GM18502 (cell line): ENCODE measurements around the gene CYP26C1.

ENCODE experiments used
- ATAC-seq: cut with Tn5 transposase; IDR thresholded peaks from one replicate; pipeline ENCODE4 v1.9.1; 2021; ENCODE audit warnings: mild to moderate bottlenecking; ENCODE audit not compliant: unreplicated experiment, poor library complexity

The CYP26C1 gene

GRCh38 chr10:93063977-93064660, 3.5 kb downstream of the CYP26C1 start:
- no peak for ATAC-seq

- no peak for ATAC-seq
Observed at GRCh38 chr10:93064874-93065660, 4.5 kb downstream of the CYP26C1 start.

GRCh38 chr10:93065675-93066543, 5.3 kb downstream of the CYP26C1 start:
- ATAC-seq = no peak

GRCh38 chr10:93066544-93066913, 5.9 kb downstream of the CYP26C1 start:
- ATAC-seq = no peak

GRCh38 chr10:93067443-93068365, 7.1 kb downstream of the CYP26C1 start:
- ATAC-seq = no peak

GRCh38 chr10:93068411-93069244, 8.0 kb downstream of the CYP26C1 start:
- ATAC-seq = no peak

- ATAC-seq = no peak
Observed at GRCh38 chr10:93069245-93069561, 8.6 kb downstream of the CYP26C1 start.

- ATAC-seq = no peak
Observed at GRCh38 chr10:93070378-93071176, 10.0 kb downstream of the CYP26C1 start.

- no peak for ATAC-seq
Observed at GRCh38 chr10:93071177-93071472, 10.5 kb downstream of the CYP26C1 start.

- no peak for ATAC-seq
Observed at GRCh38 chr10:93071674-93072224, 11.2 kb downstream of the CYP26C1 start.

- ATAC-seq = no peak
Observed at GRCh38 chr10:93072225-93072712, 11.7 kb downstream of the CYP26C1 start.

GRCh38 chr10:93072713-93073538, 12.3 kb downstream of the CYP26C1 start:
- no peak for ATAC-seq

GRCh38 chr10:93073539-93074146, 13.0 kb downstream of the CYP26C1 start, which contains the start of gene CYP26A1:
CYP26A1 (plus strand) TSS chr10:93073893; CDS start chr10:93073935, 42 bp downstream.
- ATAC-seq = no peak

GRCh38 chr10:93074147-93074596, 13.6 kb downstream of the CYP26C1 start:
- ATAC-seq = no peak

- ATAC-seq = no peak
Observed at GRCh38 chr10:93074597-93075368, 14.2 kb downstream of the CYP26C1 start.
